Cardiac muscle cell (in vitro differentiated cells and primary cell): ENCODE results near the gene SHQ1. TPM values are rescaled to one million over a fixed set of nuclear protein-coding genes. Genes with fewer than 3 reads are reported as not detected.

Experiments used
- DNase-seq, 2 donors: peaks; one replicate each; pipeline versions ENCODE4 v3.0.0 to v3.0.0-alpha.2; 2010 to 2017; ENCODE audit warnings: low read depth in 1 of 2, low spot score in 1 of 2
- H3K27ac ChIP-seq: fragments of 200-600 bp; sonication (generic); 2 replicates; pipeline ENCODE4 v1.5.1; 2016
- H3K27me3 ChIP-seq: fragments of 200-600 bp; sonication (generic); 2 replicates; pipeline ENCODE4 v1.6.0; 2016; ENCODE audit warnings: control low read depth
- H3K36me3 ChIP-seq: fragments of 200-600 bp; sonication (generic); 2 replicates; pipeline ENCODE4 v1.5.1; 2016; ENCODE audit warnings: control low read depth
- H3K4me1 ChIP-seq: fragments of 200-600 bp; sonication (generic); 2 replicates; pipeline ENCODE4 v1.8.1; 2017; ENCODE audit warnings: low read depth, mild to moderate bottlenecking, mixed run types
- H3K4me3 ChIP-seq: fragments of 200-600 bp; sonication (generic); 2 replicates; pipeline ENCODE4 v1.5.1; 2016; ENCODE audit warnings: mild to moderate bottlenecking
- H3K9me3 ChIP-seq: fragments of 200-600 bp; sonication (generic); 2 replicates; pipeline ENCODE4 v1.5.1; 2017; ENCODE audit warnings: low read depth, mild to moderate bottlenecking, control low read depth
- CTCF ChIP-seq: IDR thresholded peaks from 2 replicates; pipeline ENCODE4 v1.5.1; 2012; ENCODE audit warnings: low read depth, mild to moderate bottlenecking, low read length
- polyA plus RNA-seq: library from polyadenylated mRNA; unstranded; fragments of >200 nt; fragmentation: Nextera tagmentation; extraction: Ambion mirVana; gene quantifications from 2 replicates; pipeline ENCODE4 v1.2.1, GENCODE V29; 2016
- total RNA-seq: library from RNA; depleted of rRNA; stranded (reverse); fragments of >200 nt; gene quantifications from 2 replicates; pipeline ENCODE4 v1.2.3, GENCODE V29; 2016

The SHQ1 gene
- total and polyA plus RNA-seq, 2 experiments from 2014 or later = 15.2 to 20.1 TPM

- Histone ChIP-seq H3K27ac (peak overlapping the region; percentile 77), H3K36me3 (no peaks in the 10 kb centered on the region), H3K4me1 (peaks cover 42% of the 10 kb centered on the region), H3K4me3 (peak overlapping the region; percentile 47), H3K27me3 (no peaks in the 10 kb centered on the region), H3K9me3 (no peaks in the 10 kb centered on the region)
- peak; percentile 39 to 64 for DNase-seq
- no peak for TF ChIP-seq CTCF
Observed at GRCh38 chr3:72888546-72889309, 40.5 kb upstream of the SHQ1 start.

- Histone ChIP-seq H3K9me3 (no peaks in the 10 kb centered on the region), H3K27me3 (no peaks in the 10 kb centered on the region), H3K4me3 (peak within 1 kb of the TSS; percentile 47), H3K27ac (peak within 1 kb of the TSS; percentile 77), H3K36me3 (no peaks in the 10 kb centered on the region), H3K4me1 (peaks cover 39% of the 10 kb centered on the region)
- DNase-seq = peak; percentile 86 to 89
- TF ChIP-seq CTCF = peak; percentile 5
Observed at GRCh38 chr3:72887705-72888545, 39.7 kb upstream of the SHQ1 start, which contains the start of gene GXYLT2. Gene GXYLT2, plus strand, starts transcription at chr3:72888046. Its CDS starts 188 bp downstream, at chr3:72888234.

- H3K4me1 ChIP-seq = peaks cover 34% of the 10 kb centered on the region
- H3K4me3 ChIP-seq = peak overlapping the region; percentile 36
- H3K9me3 ChIP-seq = no peaks in the 10 kb centered on the region
- TF ChIP-seq CTCF = no peak
- DNase-seq = no peak
- no peaks in the 10 kb centered on the region for H3K36me3 ChIP-seq
- no peak overlapping the region for H3K27ac ChIP-seq
- no peaks in the 10 kb centered on the region for H3K27me3 ChIP-seq
Observed at GRCh38 chr3:72887343-72887704, 39.1 kb upstream of the SHQ1 start.

- no peak overlapping the region for H3K4me3 ChIP-seq
- peak in 1 of 2 donors; percentile 49 for DNase-seq
- H3K27me3 ChIP-seq = peaks cover 5% of the 10 kb centered on the region
- H3K4me1 ChIP-seq = no peaks in the 10 kb centered on the region
- no peaks in the 10 kb centered on the region for H3K9me3 ChIP-seq
- no peaks in the 10 kb centered on the region for H3K36me3 ChIP-seq
- no peak for TF ChIP-seq CTCF
- no peak overlapping the region for H3K27ac ChIP-seq
Observed at GRCh38 chr3:72872183-72872582, 23.9 kb upstream of the SHQ1 start.

GRCh38 chr3:72862314-72863090, 14.3 kb upstream of the SHQ1 start:
- Histone ChIP-seq H3K4me1 (no peaks in the 10 kb centered on the region), H3K27ac (no peak overlapping the region), H3K9me3 (no peaks in the 10 kb centered on the region), H3K27me3 (no peaks in the 10 kb centered on the region), H3K4me3 (no peak overlapping the region), H3K36me3 (no peaks in the 10 kb centered on the region)
- TF ChIP-seq CTCF = no peak
- DNase-seq = peak in 1 of 2 donors; percentile 14
